ENCODE results near the gene PIR.

Gene PIR

DNA sequence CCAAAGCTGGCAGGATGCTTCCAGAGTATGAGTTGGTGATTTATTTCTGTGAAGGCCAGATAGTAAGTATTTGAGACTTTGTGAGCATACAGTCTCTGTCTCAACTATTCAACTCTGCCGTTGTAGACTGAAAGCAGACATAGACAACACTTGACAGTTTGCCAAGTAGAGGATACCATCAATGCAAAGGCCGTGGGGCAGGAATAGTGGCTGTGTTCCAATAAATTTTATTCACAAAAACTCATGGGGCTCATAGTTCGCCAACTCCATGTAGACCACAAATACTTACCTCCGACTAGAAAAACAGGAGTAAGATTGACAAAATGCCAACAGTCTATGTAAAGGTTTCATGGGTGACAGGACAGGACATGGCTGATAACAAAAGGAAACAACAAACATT is 3.7 kb upstream of the PIR start:
- no peak overlapping the region for H3K4me3 ChIP-seq (ENCODE audit: low read length)
- no peak for TF ChIP-seq CTCF (conservative IDR thresholded peaks at IDR 0.05; ENCODE audit: low read depth, low read length)
- DNase-seq (ENCODE audit: low read depth): no peak

GRCh38 chrX:15495801-15496200 is 2.7 kb upstream of the PIR start:
- DNase-seq (ENCODE audit: low read depth): no peak

DNA sequence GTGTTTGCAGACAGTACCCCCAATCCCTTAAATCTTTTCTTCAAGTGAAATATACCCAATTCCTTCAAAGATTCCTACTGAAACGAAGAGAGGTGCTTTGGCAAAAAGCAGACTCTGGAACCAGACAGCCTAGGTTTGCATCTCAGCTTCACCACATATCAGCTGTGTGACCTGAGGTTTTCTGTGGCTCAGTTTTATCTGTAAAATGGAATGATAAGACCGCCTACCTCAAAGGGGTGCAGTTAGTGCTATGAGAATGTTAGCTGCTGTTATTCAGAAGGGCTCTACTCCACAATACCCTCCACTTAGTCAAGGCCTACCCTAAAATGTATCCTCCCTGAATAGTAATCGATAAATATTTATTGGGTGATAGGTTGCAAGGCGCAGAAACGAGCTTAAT is 664 bp downstream of the PIR start:
- H3K4me3 ChIP-seq (ENCODE audit: low read length): peak overlapping the region; percentile 63
- TF ChIP-seq CTCF (conservative IDR thresholded peaks at IDR 0.05; ENCODE audit: low read depth, low read length): no peak
- DNase-seq (ENCODE audit: low read depth): no peak

More at GRCh38 chrX:15495801-15496200, 2.7 kb upstream of the PIR start:
- H3K4me3 ChIP-seq (ENCODE audit: low read length): no peak overlapping the region
- TF ChIP-seq CTCF (conservative IDR thresholded peaks at IDR 0.05; ENCODE audit: low read depth, low read length): no peak

DNA sequence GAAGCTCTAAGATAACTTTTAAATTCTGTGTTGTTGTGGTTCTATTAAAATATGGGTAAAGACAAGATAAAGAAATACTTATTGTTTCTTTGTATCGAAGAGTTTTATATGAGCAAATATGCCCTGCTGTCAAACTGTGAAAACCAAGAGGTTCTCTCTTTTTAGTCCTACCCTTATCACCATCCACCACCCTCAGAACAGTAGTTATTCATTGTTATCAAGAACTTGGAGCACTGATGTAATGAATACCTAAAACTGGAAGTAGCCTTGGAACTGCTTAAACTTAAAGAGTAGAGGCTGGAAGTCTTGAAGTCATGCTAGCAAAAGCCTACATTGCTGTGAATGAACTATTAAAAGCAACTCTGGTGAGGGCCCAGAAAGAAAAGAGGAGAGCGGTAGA is 9.2 kb downstream of the PIR start:
- no peak for TF ChIP-seq CTCF (conservative IDR thresholded peaks at IDR 0.05; ENCODE audit: low read depth, low read length)
- no peak for DNase-seq (ENCODE audit: low read depth)

DNA sequence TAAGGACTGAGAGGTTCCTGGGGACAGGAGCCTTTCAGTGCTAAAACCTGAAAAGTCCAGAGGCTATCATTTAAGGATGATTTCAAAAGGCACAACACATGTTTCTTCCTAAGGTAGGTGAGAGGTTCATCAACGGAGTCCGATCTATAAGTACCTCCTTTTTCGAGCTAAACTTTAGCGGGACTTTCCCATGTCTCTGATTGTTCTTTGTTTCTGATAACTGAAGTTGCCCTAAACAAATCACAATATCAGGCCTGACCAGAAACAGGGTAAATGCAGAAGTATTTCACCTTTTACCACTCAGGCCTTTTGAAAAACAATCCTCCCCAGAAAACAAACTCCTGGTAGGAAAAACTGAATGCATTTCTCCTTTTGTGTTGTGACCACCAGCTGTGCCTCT is 17.6 kb downstream of the PIR start:
- no peak for TF ChIP-seq CTCF (conservative IDR thresholded peaks at IDR 0.05; ENCODE audit: low read depth, low read length)
- H3K4me3 ChIP-seq (ENCODE audit: low read length): no peak overlapping the region
- no peak for DNase-seq (ENCODE audit: low read depth)

More for the DNA sequence above, 9.2 kb downstream of the PIR start:
- H3K4me3 ChIP-seq (ENCODE audit: low read length): no peak overlapping the region

GRCh38 chrX:15475021-15475420 is 18.1 kb downstream of the PIR start:
- DNase-seq (ENCODE audit: low read depth): no peak
- no peak for TF ChIP-seq CTCF (conservative IDR thresholded peaks at IDR 0.05; ENCODE audit: low read depth, low read length)
- no peak overlapping the region for H3K4me3 ChIP-seq (ENCODE audit: low read length)

GRCh38 chrX:15474028-15474427 is 19.1 kb downstream of the PIR start:
- no peak for TF ChIP-seq CTCF (conservative IDR thresholded peaks at IDR 0.05; ENCODE audit: low read depth, low read length)
- H3K4me3 ChIP-seq (ENCODE audit: low read length): no peak overlapping the region
- DNase-seq (ENCODE audit: low read depth): no peak
